ENCODE results near the gene ZNF750.

Gene ZNF750

GRCh38 chr17:82780195-82780594 is 59.6 kb downstream of the ZNF750 start:
- no peak for TF ChIP-seq MYC (IDR thresholded peaks at IDR 0.05; ENCODE audit: low read depth, low read length)
- no peak for TF ChIP-seq POLR2A (IDR thresholded peaks at IDR 0.05; ENCODE audit: extremely low read depth, insufficient read length)
- no peak for TF ChIP-seq CTCF (IDR thresholded peaks at IDR 0.05; ENCODE audit: low read depth, low read length)
- no peak for TF ChIP-seq MAX (IDR thresholded peaks at IDR 0.05; ENCODE audit: low read depth, low read length)
- H3K4me3 ChIP-seq (ENCODE audit: low read depth, low read length) = no peak overlapping the region

GRCh38 chr17:82779541-82779940 is 60.3 kb downstream of the ZNF750 start:
- DNase-seq (ENCODE audit: low read depth) = no peak

More at GRCh38 chr17:82780195-82780594, 59.6 kb downstream of the ZNF750 start:
- DNase-seq (ENCODE audit: low read depth) = no peak

More at GRCh38 chr17:82779541-82779940, 60.3 kb downstream of the ZNF750 start:
- no peak for TF ChIP-seq MAX (IDR thresholded peaks at IDR 0.05; ENCODE audit: low read depth, low read length)
- no peak for TF ChIP-seq POLR2A (IDR thresholded peaks at IDR 0.05; ENCODE audit: extremely low read depth, insufficient read length)
- TF ChIP-seq CTCF (IDR thresholded peaks at IDR 0.05; ENCODE audit: low read depth, low read length) = no peak
- TF ChIP-seq MYC (IDR thresholded peaks at IDR 0.05; ENCODE audit: low read depth, low read length) = no peak
- H3K4me3 ChIP-seq (ENCODE audit: low read depth, low read length) = no peak overlapping the region

Data from NB4 (cell line).